H1 (cell line): ENCODE data around the gene HLA-DRB1. TPM values are rescaled to one million over a fixed set of nuclear protein-coding genes. Genes with fewer than 3 reads are reported as not detected.
"Not testable (repeated sequence)": the region's sequence is repeated elsewhere in the genome, so short reads cannot be mapped to it uniquely, and the experiment has no call there.

ENCODE experiments used
- CTCF ChIA-PET: fragments of 300-600 bp; sonication (Branson Sonifier 250); formaldehyde crosslinking; loops from one replicate; lab custom pipeline; 2021; ENCODE audit not compliant: partially characterized antibody; lab: Charles Lee
- POLR2A ChIA-PET: fragments of 300-600 bp; sonication (Branson Sonifier 250); formaldehyde crosslinking; loops from one replicate; lab custom pipeline; 2021; ENCODE audit warnings: inconsistent platforms; ENCODE audit not compliant: partially characterized antibody; lab: Charles Lee
- DNase-seq, 2 experiments: peaks; one replicate each; pipeline versions ENCODE4 v3.0.0 to v3.0.0-alpha.2; 2010 to 2022; ENCODE audit warnings: low spot score in 2 of 2, low read depth in 1 of 2, mixed read lengths in 1 of 2
- FAIRE-seq: peaks from 2 replicates; lab custom pipeline; 2011; peaks lifted over from hg19 to GRCh38; lab: Jason Lieb, UNC
- H2AFZ ChIP-seq: 2 replicates; pipeline ENCODE4 v1.8.1; 2012; ENCODE audit warnings: low read length, inconsistent platforms
- H2AK5ac ChIP-seq: 2 replicates; pipeline ENCODE4 v1.6.1; 2013; ENCODE audit warnings: low read depth, low read length
- H2BK120ac ChIP-seq: replicated peaks from 2 replicates; pipeline ENCODE3; 2013; ENCODE audit warnings: low read depth, low read length, inconsistent platforms
- H2BK12ac ChIP-seq: 2 replicates; pipeline ENCODE4 v1.6.1; 2013; ENCODE audit warnings: low read depth, low read length
- H2BK15ac ChIP-seq: 2 replicates; pipeline ENCODE4 v1.6.1; 2013; ENCODE audit warnings: low read length
- H2BK20ac ChIP-seq: 2 replicates; pipeline ENCODE4 v1.6.1; 2013; ENCODE audit warnings: low read length
- H2BK5ac ChIP-seq: 2 replicates; pipeline ENCODE4 v1.6.1; 2013; ENCODE audit warnings: low read depth, low read length
- H3K14ac ChIP-seq: 2 replicates; pipeline ENCODE4 v1.6.1; 2013; ENCODE audit warnings: inconsistent platforms; ENCODE audit not compliant: insufficient read length
- H3K18ac ChIP-seq: 2 replicates; pipeline ENCODE4 v1.6.1; 2013; ENCODE audit warnings: low read length; ENCODE audit errors: extremely low read depth
- H3K23ac ChIP-seq: 2 replicates; pipeline ENCODE4 v1.6.1; 2013; ENCODE audit warnings: inconsistent platforms; ENCODE audit not compliant: insufficient read length
- H3K23me2 ChIP-seq: 2 replicates; pipeline ENCODE4 v1.6.1; 2013; ENCODE audit warnings: low read depth, low read length
- H3K27ac ChIP-seq: 2 replicates; pipeline ENCODE4 v1.6.1; 2011; ENCODE audit warnings: low read depth, low read length, inconsistent platforms
- H3K27me3 ChIP-seq, 4 experiments: replicated peaks in 1 of 4; 1 replicate in 1 of 4; 2 replicates in 3 of 4; pipeline versions ENCODE4 v1.6.1 to v1.8.1; 2011 to 2013; ENCODE audit warnings: low read length in 3 of 4, mild to moderate bottlenecking in 3 of 4, inconsistent platforms in 2 of 4, mixed read lengths in 2 of 4, moderate library complexity in 1 of 4; ENCODE audit not compliant: control insufficient read depth in 3 of 4, insufficient read depth in 3 of 4; ENCODE audit errors: extremely low read depth in 1 of 4
- H3K36me3 ChIP-seq, 4 experiments: 2 replicates each; pipeline versions ENCODE4 v1.6.1 to v1.8.1; 2011 to 2013; ENCODE audit warnings: mild to moderate bottlenecking in 4 of 4, low read length in 3 of 4, moderate library complexity in 2 of 4, control low read depth in 1 of 4, inconsistent platforms in 1 of 4; ENCODE audit not compliant: insufficient read depth in 4 of 4, control insufficient read depth in 2 of 4
- H3K4ac ChIP-seq: replicated peaks from 2 replicates; pipeline ENCODE3; 2013; ENCODE audit warnings: low read length, low read depth, mixed read lengths, inconsistent platforms; ENCODE audit not compliant: insufficient read length
- H3K4me1 ChIP-seq, 4 experiments: replicated peaks in 1 of 4; 1 replicate in 1 of 4; 2 replicates in 3 of 4; pipeline versions ENCODE4 v1.6.1 to v1.8.1; 2011 to 2013; ENCODE audit warnings: low read length in 3 of 4, inconsistent platforms in 2 of 4, mixed read lengths in 1 of 4; ENCODE audit not compliant: insufficient read depth in 4 of 4, control insufficient read depth in 3 of 4
- H3K4me2 ChIP-seq, 2 experiments: 2 replicates each; pipeline versions ENCODE4 v1.6.1 to v1.8.1; 2011 to 2013; ENCODE audit warnings: low read depth in 2 of 2, low read length in 2 of 2, control low read depth in 1 of 2, inconsistent platforms in 1 of 2, mild to moderate bottlenecking in 1 of 2; ENCODE audit not compliant: insufficient read depth in 1 of 2
- H3K4me3 ChIP-seq, 4 experiments: fragments of 200-600, 300-600 bp in 1 of 4; sonication (generic), shearing (Covaris generic), sonication (Bioruptor Twin) in 1 of 4; 2 replicates each; pipeline versions ENCODE4 v1.5.1 to v1.8.1; 2011 to 2016; ENCODE audit warnings: low read length in 4 of 4, low read depth in 3 of 4, control low read depth in 2 of 4, inconsistent platforms in 2 of 4, mild to moderate bottlenecking in 2 of 4, mixed read lengths in 1 of 4, moderate library complexity in 1 of 4; ENCODE audit not compliant: insufficient read depth in 2 of 4; ENCODE audit errors: extremely low read depth in 1 of 4
- H3K56ac ChIP-seq: replicated peaks from 2 replicates; pipeline ENCODE3; 2013; ENCODE audit warnings: low read depth, mild to moderate bottlenecking, mixed read lengths, low read length, inconsistent platforms; ENCODE audit not compliant: insufficient read length
- H3K79me1 ChIP-seq: 2 replicates; pipeline ENCODE4 v1.6.1; 2013; ENCODE audit warnings: low read depth, low read length, control low read depth
- H3K79me2 ChIP-seq, 2 experiments: 2 replicates each; pipeline versions ENCODE4 v1.6.1 to v1.8.1; 2012 to 2013; ENCODE audit warnings: low read length in 2 of 2, mild to moderate bottlenecking in 2 of 2, inconsistent platforms in 1 of 2; ENCODE audit not compliant: insufficient read depth in 2 of 2, control insufficient read depth in 1 of 2
- H3K9ac ChIP-seq, 4 experiments: replicated peaks in 1 of 4; 1 replicate in 1 of 4; 2 replicates in 3 of 4; pipeline versions ENCODE4 v1.6.1 to v1.8.1; 2011 to 2013; ENCODE audit warnings: low read depth in 3 of 4, low read length in 3 of 4, control low read depth in 2 of 4, mild to moderate bottlenecking in 2 of 4, moderate library complexity in 2 of 4, inconsistent platforms in 1 of 4; ENCODE audit errors: extremely low read depth in 1 of 4
- H3K9me3 ChIP-seq, 2 experiments: 2 replicates each; pipeline versions ENCODE4 v1.6.1 to v1.8.1; 2012 to 2013; ENCODE audit warnings: mild to moderate bottlenecking in 2 of 2, moderate library complexity in 2 of 2, control low read depth in 1 of 2, inconsistent platforms in 1 of 2, low read depth in 1 of 2, low read length in 1 of 2, mixed read lengths in 1 of 2; ENCODE audit not compliant: insufficient read depth in 2 of 2
- H4K20me1 ChIP-seq, 2 experiments: replicated peaks in 1 of 2; 2 replicates each; pipeline versions ENCODE3 to v1.8.1; 2011 to 2013; ENCODE audit warnings: inconsistent platforms in 2 of 2, low read length in 2 of 2, mild to moderate bottlenecking in 1 of 2; ENCODE audit not compliant: insufficient read depth in 2 of 2, control insufficient read depth in 1 of 2
- H4K5ac ChIP-seq: 2 replicates; pipeline ENCODE4 v1.6.1; 2013; ENCODE audit warnings: low read length, low read depth, mixed read lengths, inconsistent platforms; ENCODE audit not compliant: insufficient read length
- H4K8ac ChIP-seq: 2 replicates; pipeline ENCODE4 v1.8.0; 2013; ENCODE audit warnings: mild to moderate bottlenecking, moderate library complexity, low read length, inconsistent platforms; ENCODE audit not compliant: insufficient read depth; ENCODE audit errors: extremely low read depth
- H4K91ac ChIP-seq: replicated peaks from 2 replicates; pipeline ENCODE3; 2013; ENCODE audit warnings: low read length, mixed read lengths, inconsistent platforms; ENCODE audit not compliant: insufficient read length
- WGBS, 2 experiments: shearing (Covaris generic) in 1 of 2; methylation state at CpG; one replicate each; pipeline versions ENCODE4 v1.1.6 to v1.1.7; 2013 to 2015; ENCODE audit warnings: low lambda C conversion rate in 2 of 2, mixed read lengths in 2 of 2, inconsistent platforms in 1 of 2, low coverage in 1 of 2, missing lambda C conversion rate in 1 of 2; ENCODE audit not compliant: insufficient replicate concordance in 2 of 2, insufficient coverage in 1 of 2, insufficient read length in 1 of 2; ENCODE audit errors: extremely low coverage in 1 of 2, missing lambda C conversion rate in 1 of 2; 5-methylcytosine and 5-hydroxymethylcytosine counted together
- polyA plus RNA-seq, 7 experiments: library from polyadenylated mRNA; depleted of rRNA in 3 of 7; stranded (reverse) in 5 of 7; unstranded in 2 of 7; fragments of >200 nt in 5 of 7; fragments of 200-250 nt in 2 of 7; gene quantifications; 1 replicate in 5 of 7; 2 replicates in 1 of 7; 4 replicates in 1 of 7; pipeline versions ENCODE4 v1.2.1 to v1.2.3, GENCODE V29; 2011 to 2013; ENCODE audit warnings: missing spikeins in 2 of 7, mixed read lengths in 2 of 7
- total RNA-seq: library from RNA; stranded (reverse); fragmentation: NEBNext Ultra II Directional; extraction: Animal tissue kit (Norgen Biotek cat#: 25700); gene quantifications from 2 replicates; pipeline ENCODE4 v1.2.1, GENCODE V29; 2021

Gene HLA-DRB1
- total and polyA plus RNA-seq, 2 of the 8 experiments (the other 6 are each of a cell fraction or from before 2014, with no cell fraction given): 6.7 to 7.5 TPM

DNA sequence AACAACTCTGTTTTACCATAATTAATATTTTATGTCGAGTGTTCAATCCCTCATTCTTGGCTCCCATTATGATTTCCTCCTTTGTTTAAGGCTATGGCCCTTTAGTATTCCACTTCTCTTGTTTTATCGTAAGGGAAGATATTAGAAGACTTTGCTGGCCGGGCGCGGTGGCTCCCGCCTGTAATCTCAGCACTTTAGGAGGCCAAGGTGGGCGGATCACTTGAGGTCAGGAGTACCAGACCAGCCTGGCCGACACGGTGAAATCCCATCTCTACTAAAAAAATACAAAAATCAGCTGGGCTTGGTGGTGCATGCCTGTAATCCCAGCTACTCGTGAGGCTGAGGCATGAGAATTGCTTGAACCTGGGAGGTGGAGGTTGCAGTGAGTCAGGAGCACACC is 1.1 kb upstream of the HLA-DRB1 start:
- POLR2A ChIA-PET, H3K4me1 ChIP-seq, H3K18ac ChIP-seq, H2BK12ac ChIP-seq, H3K79me1 ChIP-seq, H2AK5ac ChIP-seq, H2BK15ac ChIP-seq, H2BK20ac ChIP-seq, H3K23ac ChIP-seq, H4K5ac ChIP-seq, H2BK5ac ChIP-seq, H3K4ac ChIP-seq, H4K91ac ChIP-seq, FAIRE-seq, H3K23me2 ChIP-seq, H3K4me3 ChIP-seq, H3K27me3 ChIP-seq, H3K56ac ChIP-seq, H3K9ac ChIP-seq, H3K9me3 ChIP-seq, DNase-seq, H3K14ac ChIP-seq, H3K79me2 ChIP-seq, H3K4me2 ChIP-seq, H4K20me1 ChIP-seq, H4K8ac ChIP-seq, H2BK120ac ChIP-seq, H3K27ac ChIP-seq, CTCF ChIA-PET, H2AFZ ChIP-seq, H3K36me3 ChIP-seq: not testable (repeated sequence)
- WGBS, 2 experiments: 90% methylated on average over 6 of the region's 10 CpGs; no CpG with 5 or more reads in 1 of the 2 experiments
